IPS-20b (cell line): ENCODE measurements around the gene NOS2.
"Not testable (repeated sequence)": the region's sequence is repeated elsewhere in the genome, so short reads cannot be mapped to it uniquely, and the experiment has no call there.

Source experiments
- H3K27ac ChIP-seq: one replicate; pipeline ENCODE4 v1.5.1; 2013; ENCODE audit warnings: low read length
- H3K27me3 ChIP-seq: 2 replicates; pipeline ENCODE4 v1.6.1; 2013; ENCODE audit warnings: mild to moderate bottlenecking, low read length, inconsistent platforms; ENCODE audit not compliant: insufficient read depth
- H3K36me3 ChIP-seq: 2 replicates; pipeline ENCODE4 v1.6.1; 2013; ENCODE audit warnings: low read depth, mild to moderate bottlenecking, inconsistent platforms, low read length, moderate library complexity; ENCODE audit not compliant: insufficient read depth
- H3K4me1 ChIP-seq: 2 replicates; pipeline ENCODE4 v1.6.1; 2013; ENCODE audit warnings: mild to moderate bottlenecking, control low read depth, inconsistent platforms, low read length, moderate library complexity; ENCODE audit not compliant: insufficient read depth
- H3K4me3 ChIP-seq: 2 replicates; pipeline ENCODE4 v1.5.1; 2013; ENCODE audit warnings: mild to moderate bottlenecking, low read length, inconsistent platforms
- H3K9ac ChIP-seq: 2 replicates; pipeline ENCODE4 v1.6.1; 2013; ENCODE audit warnings: low read depth, mild to moderate bottlenecking, inconsistent platforms, low read length, moderate library complexity
- H3K9me3 ChIP-seq: 2 replicates; pipeline ENCODE4 v1.6.1; 2013; ENCODE audit warnings: mild to moderate bottlenecking, low read depth, low read length, inconsistent platforms; ENCODE audit not compliant: insufficient read depth

The NOS2 gene

DNA sequence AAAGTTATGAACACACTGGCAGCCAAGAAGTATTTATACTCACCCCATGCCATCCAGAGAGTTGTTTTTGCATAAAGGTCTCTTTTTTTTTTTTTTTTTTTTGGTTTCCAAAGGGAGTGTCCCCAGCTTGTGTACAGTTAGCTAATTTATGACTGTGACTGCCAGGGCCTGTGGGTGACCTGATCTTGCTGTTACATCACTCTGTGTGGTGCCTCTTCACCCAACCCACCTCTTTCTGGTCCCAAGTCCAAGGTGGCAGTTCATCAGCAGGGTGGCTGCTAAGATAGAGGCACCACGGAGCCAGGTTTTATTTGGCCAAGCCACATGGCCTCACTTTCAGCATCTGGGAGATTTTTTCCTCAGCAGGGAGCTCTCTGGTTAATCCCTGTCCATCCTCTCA is at the start of gene NOS2:
NOS2 (minus strand) TSS at position 8 of the 400 bp plus-strand sequence. CDS start 1,720 bp downstream, outside the sequence.
- no peak within 1 kb of the TSS for H3K27ac ChIP-seq
- no peak within 1 kb of the TSS for H3K9ac ChIP-seq
- no peaks in the 10 kb centered on the region; the same call in 1 of the 2 replicates for H3K4me1 ChIP-seq
- no peak within 1 kb of the TSS for H3K4me3 ChIP-seq
- no peaks in the 10 kb centered on the region for H3K9me3 ChIP-seq
- no peaks in the 10 kb centered on the region for H3K36me3 ChIP-seq
- no peaks in the 10 kb centered on the region; the same call in 1 of the 2 replicates for H3K27me3 ChIP-seq

DNA sequence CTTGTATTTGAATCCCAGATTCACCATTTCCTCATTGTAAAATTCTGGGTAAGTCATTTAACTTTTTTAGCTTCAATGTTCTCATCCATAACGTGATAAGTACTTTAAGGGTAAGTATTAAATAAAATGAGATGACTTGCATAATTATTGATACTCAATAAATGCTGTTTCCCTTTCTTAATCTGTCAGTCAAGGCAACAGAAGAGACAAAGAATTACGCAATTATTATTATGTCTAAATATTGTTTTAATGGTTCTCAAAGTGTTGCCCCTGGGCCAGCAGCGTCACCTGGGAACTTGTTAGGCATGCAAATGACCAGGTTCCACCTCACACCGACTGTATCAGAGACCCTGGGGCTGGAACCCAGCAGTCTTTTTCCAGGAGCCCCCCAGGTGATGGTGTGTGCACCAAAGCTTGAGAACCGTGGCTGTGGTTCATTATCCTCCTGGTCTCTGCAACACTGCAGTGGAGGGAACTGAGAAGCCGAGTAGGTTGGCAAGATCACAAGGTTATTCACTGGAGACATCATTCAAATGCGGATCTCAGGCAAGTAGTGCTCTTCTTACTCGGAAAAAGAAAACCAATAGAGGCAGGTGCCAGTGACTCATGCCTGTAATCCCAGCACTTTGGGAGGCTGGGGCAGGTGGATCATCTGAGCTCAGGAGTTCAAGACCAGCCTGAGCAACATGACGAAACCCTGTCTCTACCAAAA is 49.3 kb upstream of the NOS2 start:
- no peaks in the 10 kb centered on the region for H3K27me3 ChIP-seq
- no peak overlapping the region for H3K9ac ChIP-seq
- H3K36me3 ChIP-seq: no peaks in the 10 kb centered on the region
- no peaks in the 10 kb centered on the region for H3K9me3 ChIP-seq
- H3K27ac ChIP-seq: no peak overlapping the region
- no peak overlapping the region for H3K4me3 ChIP-seq
- H3K4me1 ChIP-seq: no peaks in the 10 kb centered on the region

DNA sequence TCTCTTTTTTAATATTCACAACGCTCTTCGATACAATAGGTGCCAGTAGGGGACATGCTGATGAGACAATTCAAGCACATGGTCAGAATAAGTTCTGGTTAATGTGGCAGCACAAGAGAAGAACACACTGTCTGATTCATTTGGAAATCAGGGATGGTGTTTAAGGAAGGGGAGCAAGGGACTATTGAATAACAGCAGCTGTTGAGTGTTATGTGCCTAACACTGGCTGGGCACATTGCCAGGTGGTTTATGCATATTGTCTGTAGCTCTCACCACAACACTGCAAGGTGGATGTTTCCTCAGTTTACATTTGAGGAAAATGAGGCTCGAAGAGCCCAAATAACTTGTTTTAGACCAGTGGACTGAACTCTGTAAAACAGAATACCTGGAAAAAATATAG is 48.6 kb upstream of the NOS2 start:
- Histone ChIP-seq H3K9me3 (no peaks in the 10 kb centered on the region), H3K9ac (no peak overlapping the region), H3K27me3 (no peaks in the 10 kb centered on the region), H3K36me3 (no peaks in the 10 kb centered on the region), H3K27ac (no peak overlapping the region), H3K4me1 (no peaks in the 10 kb centered on the region), H3K4me3 (no peak overlapping the region)

DNA sequence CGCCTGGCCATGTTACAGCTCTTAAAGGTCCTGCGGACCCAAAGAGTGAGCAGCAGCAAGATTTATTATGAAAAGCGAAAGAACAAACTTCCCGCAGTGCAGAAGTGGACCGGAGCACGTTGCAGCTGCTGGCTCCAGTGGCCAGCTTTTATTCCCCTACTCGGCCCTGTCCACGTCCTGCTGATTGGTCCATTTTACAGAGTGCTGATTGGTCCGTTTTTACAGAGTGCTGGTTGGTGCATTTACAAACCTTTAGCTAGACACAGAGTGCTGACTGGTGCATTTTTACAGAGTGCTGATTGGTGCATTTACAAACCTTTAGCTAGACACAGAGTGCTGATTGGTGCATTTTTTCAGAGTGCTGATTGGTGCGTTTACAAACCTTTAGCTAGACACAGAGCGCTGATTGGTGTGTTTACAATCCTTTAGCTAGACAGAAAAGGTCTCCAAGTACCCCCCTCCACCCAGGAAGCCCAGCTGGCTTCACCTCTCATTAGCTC is 46.5 kb upstream of the NOS2 start:
- H3K9ac ChIP-seq, H3K27me3 ChIP-seq, H3K36me3 ChIP-seq, H3K4me1 ChIP-seq, H3K9me3 ChIP-seq, H3K4me3 ChIP-seq, H3K27ac ChIP-seq: not testable (repeated sequence)

DNA sequence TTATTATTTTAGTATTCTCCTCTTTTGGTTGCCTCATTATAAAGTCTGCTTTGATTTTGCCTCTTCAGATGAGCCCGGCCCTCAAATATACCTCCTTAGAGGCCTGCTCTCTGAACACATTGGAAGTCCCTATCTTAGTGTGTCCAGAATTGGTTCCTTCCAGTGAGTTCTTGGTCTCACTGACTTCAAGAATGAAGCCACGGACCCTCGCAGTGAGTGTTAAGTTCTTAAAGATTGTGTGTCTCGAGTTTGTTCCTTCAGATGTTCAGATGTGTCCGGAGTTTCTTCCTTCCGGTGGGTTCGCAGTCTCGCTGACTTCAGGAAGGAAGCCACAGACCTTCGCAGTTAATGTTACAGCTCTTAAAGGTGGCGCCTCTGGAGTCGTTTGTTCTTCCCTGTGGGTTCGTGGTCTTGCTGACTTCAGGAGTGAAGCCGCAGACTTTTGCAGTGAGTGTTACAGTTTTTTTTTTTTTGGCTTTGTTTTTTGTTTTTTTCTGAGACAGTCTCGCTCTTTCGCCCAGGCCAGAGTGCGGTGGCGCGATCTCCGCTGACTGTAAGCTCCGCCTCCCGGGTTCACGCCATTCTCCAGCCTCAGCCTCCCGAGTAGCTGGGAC is 45.8 kb upstream of the NOS2 start:
- no peaks in the 10 kb centered on the region for H3K36me3 ChIP-seq
- no peaks in the 10 kb centered on the region for H3K9me3 ChIP-seq
- H3K4me1 ChIP-seq: no peaks in the 10 kb centered on the region
- H3K4me3 ChIP-seq: no peak overlapping the region
- H3K27me3 ChIP-seq: no peaks in the 10 kb centered on the region
- no peak overlapping the region for H3K9ac ChIP-seq
- no peak overlapping the region for H3K27ac ChIP-seq

DNA sequence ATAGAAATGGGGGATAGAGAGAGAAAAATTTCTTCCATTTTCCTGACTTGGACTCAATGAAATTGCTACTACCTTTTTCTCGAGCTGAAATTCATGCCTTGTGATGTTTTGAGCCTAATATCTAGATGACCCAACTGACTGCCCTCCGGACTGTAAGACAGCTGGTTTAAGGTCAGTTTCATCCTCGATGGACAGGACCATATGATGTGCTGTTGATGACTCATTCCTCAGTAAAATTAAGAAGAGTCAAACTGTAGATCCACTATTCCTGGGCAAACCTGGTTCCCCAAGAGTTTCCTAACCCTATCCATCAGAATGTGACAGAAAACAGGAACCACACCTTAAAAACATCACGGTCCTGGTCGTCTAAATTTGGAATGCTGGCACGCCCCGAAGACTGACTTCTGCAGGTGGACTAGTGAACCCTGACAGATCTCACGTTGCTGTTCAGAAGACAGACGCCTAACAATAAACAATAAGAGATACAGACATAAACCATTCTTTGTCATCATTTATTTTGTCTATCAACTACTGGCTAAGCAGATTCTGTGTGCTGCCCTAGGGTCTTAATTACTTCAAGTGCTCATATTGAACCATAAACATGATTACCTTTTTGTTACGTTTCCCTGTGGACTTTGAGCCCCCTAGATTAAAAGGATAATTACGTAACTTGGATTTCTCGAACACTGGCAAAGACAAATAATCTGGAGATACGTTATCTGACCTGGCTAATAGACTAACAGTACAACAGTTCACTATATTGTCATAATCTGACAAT is 45.1 kb upstream of the NOS2 start:
- no peaks in the 10 kb centered on the region for H3K27me3 ChIP-seq
- H3K4me1 ChIP-seq: no peaks in the 10 kb centered on the region
- H3K36me3 ChIP-seq: no peaks in the 10 kb centered on the region
- H3K27ac ChIP-seq: no peak overlapping the region
- no peak overlapping the region for H3K4me3 ChIP-seq
- H3K9ac ChIP-seq: no peak overlapping the region
- no peaks in the 10 kb centered on the region for H3K9me3 ChIP-seq

DNA sequence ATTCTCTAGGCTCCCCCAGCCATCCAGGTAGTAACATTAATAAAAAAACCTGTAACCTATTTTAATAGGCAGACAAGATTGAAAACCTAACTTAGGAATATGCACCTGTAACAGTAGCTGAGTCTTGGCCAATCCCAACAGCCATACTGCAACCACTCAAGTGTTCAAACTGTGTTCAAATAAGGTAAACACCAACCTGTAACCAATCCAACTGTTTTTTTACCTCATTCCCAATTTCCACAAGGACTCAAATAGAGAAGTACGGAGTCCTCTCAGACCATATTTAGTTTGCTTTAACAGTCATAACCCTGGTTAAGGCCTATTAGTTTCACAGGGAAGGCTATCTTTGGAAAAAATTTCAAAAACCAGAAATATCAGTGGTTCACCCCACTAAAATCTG is 40.4 kb upstream of the NOS2 start:
- no peaks in the 10 kb centered on the region for H3K9me3 ChIP-seq
- no peak overlapping the region for H3K4me3 ChIP-seq
- H3K27me3 ChIP-seq: no peaks in the 10 kb centered on the region
- H3K36me3 ChIP-seq: no peaks in the 10 kb centered on the region
- no peaks in the 10 kb centered on the region for H3K4me1 ChIP-seq
- H3K9ac ChIP-seq: no peak overlapping the region
- H3K27ac ChIP-seq: no peak overlapping the region

DNA sequence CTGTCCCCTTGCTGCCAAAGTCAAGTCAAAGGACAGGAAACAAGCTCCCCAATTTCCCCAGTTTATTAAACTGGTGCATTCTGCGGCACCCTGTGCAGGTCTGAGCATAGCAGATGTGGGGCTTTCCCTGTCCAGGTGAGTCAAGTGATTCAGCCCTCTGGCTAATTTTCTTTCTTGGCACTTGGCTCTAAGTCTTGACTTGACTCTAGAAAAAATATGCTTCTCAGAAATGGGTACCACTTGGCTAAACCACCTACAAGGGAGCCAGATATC is 40.0 kb upstream of the NOS2 start:
- H3K9ac ChIP-seq, H3K27ac ChIP-seq, H3K4me3 ChIP-seq, H3K27me3 ChIP-seq, H3K36me3 ChIP-seq, H3K9me3 ChIP-seq, H3K4me1 ChIP-seq: not testable (repeated sequence)

DNA sequence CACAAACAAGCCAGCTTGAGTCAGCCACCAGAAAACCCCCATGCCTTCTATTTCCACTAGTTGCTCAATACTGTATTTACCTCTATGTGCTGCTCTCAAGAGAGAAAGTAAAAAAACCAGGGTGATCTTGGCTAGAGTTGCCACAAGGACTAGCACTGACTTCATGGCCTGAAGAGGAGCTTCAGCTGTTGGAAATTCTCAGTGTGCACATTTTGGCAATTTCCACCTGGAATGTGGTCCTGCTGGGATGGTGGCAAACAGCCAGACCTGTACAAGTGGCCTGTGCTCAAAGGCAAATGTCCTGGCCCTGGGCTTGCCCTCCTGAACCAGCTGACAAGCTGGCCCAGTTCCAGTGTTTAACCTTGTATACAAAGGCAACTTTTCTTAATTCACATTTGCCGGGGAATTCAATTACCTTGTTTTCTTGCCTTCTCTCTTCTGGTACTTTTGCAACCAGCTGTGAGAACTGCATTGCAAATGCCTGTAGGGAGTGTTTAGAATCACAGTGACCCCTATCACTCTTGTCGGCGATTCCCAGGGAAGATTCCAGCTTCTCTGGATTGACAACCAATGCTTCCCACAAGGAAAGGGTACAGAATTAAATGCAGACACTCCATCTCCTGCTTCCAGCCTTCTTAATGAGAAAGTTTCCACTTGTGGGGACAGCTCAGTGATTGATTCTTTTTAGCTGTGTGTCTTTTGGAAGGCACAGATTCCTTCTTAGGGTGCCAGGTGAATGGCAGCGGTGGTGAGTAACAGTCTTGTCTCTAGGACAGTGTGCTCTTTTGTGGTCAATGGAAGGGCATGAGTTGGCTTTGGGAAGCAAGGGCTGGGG is 39.5 kb upstream of the NOS2 start:
- not testable (repeated sequence) for H3K9ac ChIP-seq, H3K27me3 ChIP-seq, H3K4me1 ChIP-seq, H3K4me3 ChIP-seq, H3K9me3 ChIP-seq, H3K36me3 ChIP-seq, H3K27ac ChIP-seq

DNA sequence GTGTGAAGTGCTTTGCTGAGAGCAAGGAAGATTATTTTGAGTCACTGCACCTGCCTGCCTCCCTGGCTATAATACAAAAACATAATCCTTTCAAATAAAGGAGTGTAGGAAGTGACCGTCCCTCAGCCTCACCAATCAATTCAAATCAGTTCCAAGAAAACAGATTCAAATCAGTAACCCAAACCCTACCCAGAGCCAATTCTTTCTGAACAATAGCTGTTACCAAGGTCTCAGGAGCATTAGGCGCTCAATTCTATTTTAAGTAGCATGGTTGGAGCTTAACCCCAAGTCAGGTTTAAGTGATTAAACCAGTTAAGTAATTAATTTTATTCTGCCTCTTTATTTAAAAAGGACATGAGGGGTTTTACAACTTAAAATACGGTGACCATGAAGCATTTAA is 38.3 kb upstream of the NOS2 start:
- H3K36me3 ChIP-seq, H3K27ac ChIP-seq, H3K4me3 ChIP-seq, H3K4me1 ChIP-seq, H3K27me3 ChIP-seq, H3K9me3 ChIP-seq, H3K9ac ChIP-seq: not testable (repeated sequence)

DNA sequence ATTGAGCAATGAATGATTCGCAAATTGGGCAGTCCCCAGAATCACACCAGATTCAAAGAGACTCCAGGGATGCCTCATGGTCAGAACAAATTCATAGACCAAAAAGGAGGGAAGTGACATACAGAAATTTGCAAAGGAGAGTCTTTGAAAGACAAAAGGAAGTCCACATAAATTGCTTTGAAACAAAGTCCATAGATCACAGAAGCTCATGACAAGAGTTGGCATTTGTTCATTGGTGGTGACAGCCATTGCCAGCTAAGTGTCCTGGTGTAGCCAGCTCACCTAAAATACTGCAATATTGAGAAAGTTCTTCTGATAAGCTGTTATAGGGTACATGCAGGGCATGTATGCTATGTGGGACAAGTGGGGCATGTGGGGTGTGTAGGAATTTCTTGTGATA is 37.4 kb upstream of the NOS2 start:
- not testable (repeated sequence) for H3K9ac ChIP-seq, H3K27me3 ChIP-seq, H3K4me3 ChIP-seq

More for the DNA sequence above, 37.4 kb upstream of the NOS2 start:
- H3K9me3 ChIP-seq, H3K36me3 ChIP-seq, H3K4me1 ChIP-seq, H3K27ac ChIP-seq: not testable (repeated sequence)
